ENCODE results near the gene RAB5B. TPM values are rescaled to one million over a fixed set of nuclear protein-coding genes. Genes with fewer than 3 reads are reported as not detected.
"Not testable (repeated sequence)": the region's sequence is repeated elsewhere in the genome, so short reads cannot be mapped to it uniquely, and the experiment has no call there.

RAB5B gene
- total and polyA plus RNA-seq, 2 donors: 57.5 to 114 TPM

- no peak overlapping the region for H3K27ac ChIP-seq (ENCODE audit: low read depth)
- H3K36me3 ChIP-seq (ENCODE audit: insufficient read depth): no peaks in the 10 kb centered on the region
- no peaks in the 10 kb centered on the region for H3K4me1 ChIP-seq (ENCODE audit: insufficient read depth)
- no peak for DNase-seq (ENCODE audit: extremely low spot score)
- H3K4me3 ChIP-seq (ENCODE audit: low read depth, low read length): no peak overlapping the region
- WGBS: 74% methylated on average over 3 of the region's 3 CpGs
These were observed 8.6 kb downstream of the RAB5B start for GRCh38 chr12:55982319-55982936.

DNA sequence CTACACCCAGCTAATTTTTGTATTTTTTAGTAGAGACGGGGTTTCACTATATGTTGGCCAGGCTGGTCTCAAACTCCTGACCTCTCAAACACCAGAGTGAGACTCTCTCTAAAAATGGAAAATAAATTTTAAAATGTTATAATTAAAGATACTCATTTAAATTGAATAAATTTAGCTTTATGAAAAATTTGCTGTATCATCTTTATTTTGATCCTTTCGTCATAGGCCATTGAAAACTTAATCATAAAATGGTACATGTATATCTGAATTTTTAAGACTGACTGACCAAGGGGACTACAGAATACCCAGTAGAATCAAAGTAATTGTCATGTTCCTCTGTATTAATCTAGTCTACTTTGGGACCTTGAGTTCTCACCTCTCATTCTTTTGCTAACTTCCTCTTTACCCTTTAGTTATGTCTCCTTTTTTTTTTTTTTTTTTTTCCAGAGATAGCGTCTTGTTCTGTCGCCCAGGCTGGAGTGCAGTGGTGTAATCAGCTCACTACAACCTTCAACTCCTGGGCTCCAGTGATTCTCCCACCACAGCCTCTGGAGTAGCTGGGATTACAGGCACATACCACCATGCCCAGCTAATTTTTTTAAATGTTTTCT is 9.5 kb downstream of the RAB5B start:
- 80% methylated on average over 4 of the region's 4 CpGs for WGBS
- no peaks in the 10 kb centered on the region for H3K36me3 ChIP-seq (ENCODE audit: insufficient read depth)
- no peaks in the 10 kb centered on the region for H3K4me1 ChIP-seq (ENCODE audit: insufficient read depth)
- no peak overlapping the region for H3K27ac ChIP-seq (ENCODE audit: low read depth)
- no peak for DNase-seq (ENCODE audit: extremely low spot score)
- H3K4me3 ChIP-seq (ENCODE audit: low read depth, low read length): no peak overlapping the region

DNA sequence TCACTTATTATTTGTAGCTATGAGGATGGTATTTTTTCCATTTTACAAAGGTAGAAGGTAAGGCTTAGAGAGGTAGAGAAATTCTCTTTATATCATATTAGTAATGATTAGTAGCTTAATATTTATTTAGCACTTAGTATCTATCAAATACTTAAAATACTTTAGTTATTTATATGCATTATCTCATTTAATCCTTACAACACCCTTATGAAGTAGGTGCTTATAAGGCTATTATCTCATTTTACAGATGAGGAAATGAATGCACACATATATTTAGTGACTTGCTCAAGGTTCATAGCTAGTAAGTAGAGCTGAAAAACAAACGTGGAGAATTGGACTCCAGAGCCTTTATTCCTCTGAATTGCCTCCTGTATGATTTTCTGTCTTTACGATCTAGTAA is 11.0 kb downstream of the RAB5B start:
- peaks cover 4% of the 10 kb centered on the region for H3K36me3 ChIP-seq (ENCODE audit: insufficient read depth)
- H3K4me3 ChIP-seq (ENCODE audit: low read depth, low read length): no peak overlapping the region
- no peaks in the 10 kb centered on the region for H3K4me1 ChIP-seq (ENCODE audit: insufficient read depth)
- 66% methylated on average over 2 of the region's 2 CpGs for WGBS
- no peak for DNase-seq (ENCODE audit: extremely low spot score)
- H3K27ac ChIP-seq (ENCODE audit: low read depth): no peak overlapping the region

DNA sequence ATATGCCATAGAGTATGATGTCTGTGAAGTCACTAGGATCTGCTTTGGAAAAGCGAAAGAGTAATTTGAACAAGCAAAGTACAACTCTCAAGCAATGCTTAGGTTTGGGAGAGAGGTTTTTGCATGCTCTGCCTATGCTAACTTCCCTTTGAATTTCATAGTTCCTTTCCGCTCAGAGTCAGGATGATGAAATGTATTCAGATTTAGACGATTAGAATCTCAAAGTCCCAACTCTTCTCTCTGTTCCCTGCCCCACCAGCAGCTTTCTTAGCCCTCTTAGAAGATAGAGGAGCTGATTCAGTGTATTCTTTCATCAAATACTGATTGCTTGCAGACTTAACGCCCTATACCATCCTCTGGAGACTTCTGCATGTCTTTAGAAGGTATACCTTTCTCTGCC is 11.5 kb downstream of the RAB5B start:
- H3K4me3 ChIP-seq (ENCODE audit: low read depth, low read length): no peak overlapping the region
- H3K4me1 ChIP-seq (ENCODE audit: insufficient read depth): no peaks in the 10 kb centered on the region
- WGBS: 92% methylated on average over 4 of the region's 4 CpGs
- no peak overlapping the region for H3K27ac ChIP-seq (ENCODE audit: low read depth)
- DNase-seq (ENCODE audit: extremely low spot score): no peak
- H3K36me3 ChIP-seq (ENCODE audit: insufficient read depth): peaks cover 5% of the 10 kb centered on the region

DNA sequence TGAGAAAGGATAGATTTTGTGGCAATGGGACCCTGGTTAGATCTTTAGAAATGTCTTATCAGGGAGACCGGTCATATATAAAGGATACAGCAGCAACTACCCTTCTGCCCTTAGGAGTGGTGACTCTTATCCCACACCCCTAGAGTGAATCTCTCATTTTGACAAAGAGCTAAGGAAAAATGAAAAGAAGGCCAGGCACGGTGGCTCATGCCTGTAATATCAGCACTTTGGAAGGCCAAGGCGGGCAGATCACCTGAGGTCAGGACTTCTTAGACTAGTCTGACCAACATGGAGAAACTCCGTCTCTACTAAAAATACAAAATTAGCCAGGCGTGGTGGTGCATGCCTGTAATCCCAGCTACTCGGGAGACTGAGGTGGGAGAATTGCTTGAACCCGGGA is 12.1 kb downstream of the RAB5B start:
- not testable (repeated sequence) for H3K27ac ChIP-seq (ENCODE audit: low read depth); H3K4me1 ChIP-seq (ENCODE audit: insufficient read depth); DNase-seq (ENCODE audit: extremely low spot score); H3K4me3 ChIP-seq (ENCODE audit: low read depth, low read length); H3K36me3 ChIP-seq (ENCODE audit: insufficient read depth)
- WGBS: 91% methylated on average over 7 of the region's 7 CpGs

GRCh38 chr12:55991110-55991509 is 17.2 kb downstream of the RAB5B start:
- Histone ChIP-seq H3K27ac (ENCODE audit: low read depth) (no peak overlapping the region), H3K4me1 (ENCODE audit: insufficient read depth) (no peaks in the 10 kb centered on the region), H3K4me3 (ENCODE audit: low read depth, low read length) (no peak overlapping the region), H3K36me3 (ENCODE audit: insufficient read depth) (peaks cover 19% of the 10 kb centered on the region)
- no peak for DNase-seq (ENCODE audit: extremely low spot score)
- WGBS: 92% methylated on average over 3 of the region's 3 CpGs

DNA sequence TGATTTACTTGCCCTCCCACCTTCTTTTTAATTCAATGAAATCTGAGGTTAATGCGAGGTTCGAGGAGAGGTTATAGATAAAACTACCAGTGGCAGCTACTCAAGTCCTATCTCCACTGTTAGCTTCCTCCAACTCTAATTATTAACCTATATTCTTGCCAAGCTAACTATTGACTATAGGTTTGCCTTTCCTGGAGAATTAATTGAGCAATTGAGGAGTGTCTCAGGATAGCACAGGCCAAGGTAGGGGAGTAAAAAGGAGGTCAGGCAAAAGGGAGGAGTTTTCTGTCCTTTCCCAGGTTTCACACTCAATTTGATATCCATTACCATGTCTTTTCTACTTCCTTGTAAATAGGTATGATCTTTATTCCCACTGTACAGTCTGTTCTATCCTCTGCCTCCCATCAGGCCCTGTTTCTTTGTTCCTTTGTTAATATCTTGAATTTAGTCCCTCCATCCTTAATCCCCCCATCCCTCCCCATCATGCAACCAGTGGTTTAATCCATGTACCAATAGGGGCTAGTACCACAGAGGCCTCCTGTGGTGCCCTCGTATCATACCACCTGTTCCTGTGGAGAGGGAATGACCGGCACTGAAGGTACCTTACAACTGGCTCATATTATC is 19.5 kb downstream of the RAB5B start:
- H3K4me3 ChIP-seq (ENCODE audit: low read depth, low read length): no peak overlapping the region
- DNase-seq (ENCODE audit: extremely low spot score): no peak
- 86% methylated on average over 4 of the region's 4 CpGs for WGBS
- no peak overlapping the region for H3K27ac ChIP-seq (ENCODE audit: low read depth)
- H3K36me3 ChIP-seq (ENCODE audit: insufficient read depth): peaks cover 19% of the 10 kb centered on the region
- H3K4me1 ChIP-seq (ENCODE audit: insufficient read depth): no peaks in the 10 kb centered on the region

DNA sequence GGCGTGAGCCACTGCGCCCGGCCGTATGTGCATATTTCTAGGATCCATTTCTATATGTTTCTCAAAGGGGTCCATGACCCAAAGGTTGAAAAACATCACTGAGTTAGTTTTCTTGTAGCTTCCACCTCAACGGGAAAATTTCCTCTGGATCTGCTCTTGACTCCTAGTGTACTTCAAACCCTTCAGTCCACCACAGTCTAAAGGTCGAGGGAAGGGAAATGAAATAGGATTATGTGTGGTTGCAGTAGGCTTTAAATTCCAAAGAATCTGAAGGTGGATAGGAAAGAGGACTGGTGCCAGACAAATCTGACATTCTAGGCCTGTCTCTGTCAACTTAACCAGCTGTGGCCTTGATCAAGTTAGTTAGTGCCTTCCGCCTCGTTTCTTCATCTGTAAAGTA is 21.5 kb downstream of the RAB5B start:
- no peaks in the 10 kb centered on the region for H3K4me1 ChIP-seq (ENCODE audit: insufficient read depth)
- peaks cover 14% of the 10 kb centered on the region for H3K36me3 ChIP-seq (ENCODE audit: insufficient read depth)
- H3K4me3 ChIP-seq (ENCODE audit: low read depth, low read length): no peak overlapping the region
- H3K27ac ChIP-seq (ENCODE audit: low read depth): no peak overlapping the region
- no peak for DNase-seq (ENCODE audit: extremely low spot score)
- 75% methylated on average over 8 of the region's 8 CpGs for WGBS

- DNase-seq (ENCODE audit: extremely low spot score): no peak
- H3K4me1 ChIP-seq (ENCODE audit: insufficient read depth): no peaks in the 10 kb centered on the region
- H3K4me3 ChIP-seq (ENCODE audit: low read depth, low read length): peak overlapping the region; percentile 53
- H3K27ac ChIP-seq (ENCODE audit: low read depth): no peak overlapping the region
- 25% methylated on average over 14 of the region's 14 CpGs for WGBS
- peaks cover 10% of the 10 kb centered on the region for H3K36me3 ChIP-seq (ENCODE audit: insufficient read depth)
These were observed 22.4 kb downstream of the RAB5B start for GRCh38 chr12:55996201-55996714.

GRCh38 chr12:55996715-55997534 is 23.0 kb downstream of the RAB5B start, which contains the start of gene SUOX:
Gene SUOX (plus strand): TSS chr12:55997276. CDS start chr12:56002222, 4,946 bp downstream.
- H3K27ac ChIP-seq (ENCODE audit: low read depth): peak within 1 kb of the TSS; percentile 47
- H3K4me3 ChIP-seq (ENCODE audit: low read depth, low read length): peak within 1 kb of the TSS; percentile 53
- WGBS: under 1% methylated on average over 27 of the region's 27 CpGs
- H3K4me1 ChIP-seq (ENCODE audit: insufficient read depth): no peaks in the 10 kb centered on the region
- peaks cover 9% of the 10 kb centered on the region for H3K36me3 ChIP-seq (ENCODE audit: insufficient read depth)
- peak; percentile 93 for DNase-seq (ENCODE audit: extremely low spot score)

DNA sequence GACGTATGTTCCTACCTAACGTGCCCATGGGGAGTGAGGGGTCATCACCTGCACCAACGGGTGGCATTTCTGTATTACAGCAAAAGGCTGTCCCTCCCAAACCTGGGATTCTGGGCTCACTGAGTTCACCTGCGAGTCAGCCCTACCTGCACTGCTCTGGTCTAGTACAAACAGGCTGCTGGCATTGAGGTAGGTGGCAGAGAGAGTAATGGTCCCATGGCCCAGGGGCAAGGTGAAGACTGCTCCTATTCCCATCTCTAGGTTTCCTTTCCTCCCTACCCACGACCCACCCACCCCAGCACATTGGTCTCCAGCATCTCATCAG is 23.6 kb downstream of the RAB5B start:
- H3K36me3 ChIP-seq (ENCODE audit: insufficient read depth): peaks cover 6% of the 10 kb centered on the region
- DNase-seq (ENCODE audit: extremely low spot score): no peak
- whole genome bisulfite sequencing: 3% methylated on average over 5 of the region's 5 CpGs

GRCh38 chr12:55999522-55999921 is 25.6 kb downstream of the RAB5B start:
- WGBS: 79% methylated on average over 5 of the region's 6 CpGs
- H3K27ac ChIP-seq (ENCODE audit: low read depth); H3K4me3 ChIP-seq (ENCODE audit: low read depth, low read length); H3K4me1 ChIP-seq (ENCODE audit: insufficient read depth); H3K36me3 ChIP-seq (ENCODE audit: insufficient read depth); DNase-seq (ENCODE audit: extremely low spot score): not testable (repeated sequence)

More for the DNA sequence above, 23.6 kb downstream of the RAB5B start:
- Histone ChIP-seq H3K4me3 (ENCODE audit: low read depth, low read length) (peak overlapping the region; percentile 53), H3K4me1 (ENCODE audit: insufficient read depth) (no peaks in the 10 kb centered on the region), H3K27ac (ENCODE audit: low read depth) (peak overlapping the region; percentile 47)

- not testable (repeated sequence) for H3K4me3 ChIP-seq (ENCODE audit: low read depth, low read length); DNase-seq (ENCODE audit: extremely low spot score); H3K4me1 ChIP-seq (ENCODE audit: insufficient read depth); H3K27ac ChIP-seq (ENCODE audit: low read depth); H3K36me3 ChIP-seq (ENCODE audit: insufficient read depth)
- 97% methylated on average over 33 of the region's 33 CpGs for WGBS
These were observed 26.2 kb downstream of the RAB5B start for GRCh38 chr12:55999999-56000540.

Data from urinary bladder (tissue), 4 donors.